HG03442 (cell line): Measurements from ENCODE around the gene OLFM3.

Experiments used
- ATAC-seq: cut with Tn5 transposase; IDR thresholded peaks from one replicate; pipeline ENCODE4 v1.9.1; 2021; ENCODE audit warnings: mild to moderate bottlenecking, moderate library complexity; ENCODE audit not compliant: unreplicated experiment

Gene OLFM3

GRCh38 chr1:101996825-101997465 lies at the start of gene OLFM3:
TSS of gene OLFM3 (minus strand) at chr1:101996926.
- ATAC-seq: no peak

DNA sequence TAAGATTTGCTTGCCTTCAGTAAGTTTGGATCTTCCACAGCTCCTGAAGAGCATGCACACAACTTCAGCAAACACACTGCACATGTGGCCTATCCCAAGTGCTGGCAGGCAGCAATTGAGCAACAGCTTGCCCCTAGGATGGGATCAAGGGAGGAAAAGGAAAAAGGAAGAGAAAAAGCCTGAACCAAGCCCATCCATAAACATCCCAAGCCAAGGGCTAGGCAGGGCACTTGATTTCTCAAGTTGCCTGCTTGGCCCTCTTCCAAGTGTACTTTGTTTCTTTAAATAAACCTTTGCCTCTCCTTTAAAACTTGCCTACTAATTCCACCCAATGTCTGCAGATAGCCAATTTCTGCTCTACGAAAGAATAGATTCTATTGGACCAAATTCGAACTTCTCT lies 49.0 kb upstream of the OLFM3 start:
- ATAC-seq: no peak

DNA sequence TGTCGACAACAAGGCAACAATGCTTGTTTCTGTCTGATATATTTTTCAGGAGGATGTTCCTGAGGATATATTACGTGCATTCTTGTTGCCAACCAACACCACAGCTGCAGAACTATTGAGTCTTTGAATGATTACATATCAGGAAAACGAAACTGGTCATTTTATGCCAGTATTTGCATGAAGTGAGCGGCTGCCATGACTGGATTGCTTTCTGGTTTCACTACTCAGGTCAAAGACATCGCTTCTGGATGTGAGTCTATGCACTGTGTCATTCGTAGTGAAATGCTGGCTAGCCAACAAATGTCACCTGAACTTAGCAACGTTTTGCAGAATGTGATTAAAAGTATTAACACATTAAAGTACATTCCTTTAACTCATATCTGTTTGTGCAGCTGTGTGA lies 35.8 kb upstream of the OLFM3 start:
- peak; percentile 83 for ATAC-seq

DNA sequence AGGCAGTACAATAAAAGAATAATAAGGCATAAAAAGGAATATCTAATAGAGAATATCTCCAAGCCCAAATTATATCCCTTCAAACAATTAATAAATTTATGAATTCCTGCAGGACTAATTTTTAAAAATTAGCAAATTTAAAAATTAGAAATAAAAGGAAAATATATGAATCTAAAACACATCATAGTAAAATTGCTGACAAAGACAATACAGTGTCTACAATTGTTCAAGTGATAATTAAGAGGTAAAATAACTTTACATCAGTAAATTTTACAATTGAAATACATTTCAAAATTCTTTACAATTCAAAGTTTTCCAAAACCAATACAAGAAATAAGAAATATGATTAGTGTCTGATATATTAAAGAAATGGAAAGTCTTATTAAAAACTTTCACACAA lies 22.8 kb upstream of the OLFM3 start:
- ATAC-seq: no peak

GRCh38 chr1:102015728-102016127 lies 19.0 kb upstream of the OLFM3 start:
- ATAC-seq: no peak

DNA sequence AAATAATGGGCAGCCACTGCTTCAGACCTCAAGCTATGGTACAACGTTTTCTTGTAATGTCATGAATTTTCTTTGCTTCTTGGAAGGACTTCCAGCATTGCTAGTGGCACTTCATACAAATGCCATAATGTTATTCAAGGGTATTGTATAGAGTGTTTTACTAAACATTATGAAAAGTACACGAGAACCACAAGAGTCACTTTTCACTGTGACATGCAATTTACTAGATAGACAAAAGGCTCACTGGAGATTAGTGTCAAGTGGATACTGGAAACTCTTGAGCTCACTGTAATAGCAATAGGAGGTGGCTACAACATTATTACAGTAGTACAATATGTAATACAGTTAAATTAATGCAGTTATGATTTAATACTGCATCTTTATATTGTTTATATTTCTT lies 5.3 kb upstream of the OLFM3 start:
- no peak for ATAC-seq

- ATAC-seq: no peak
Observed at GRCh38 chr1:101995984-101996745, 561 bp downstream of the OLFM3 start.

DNA sequence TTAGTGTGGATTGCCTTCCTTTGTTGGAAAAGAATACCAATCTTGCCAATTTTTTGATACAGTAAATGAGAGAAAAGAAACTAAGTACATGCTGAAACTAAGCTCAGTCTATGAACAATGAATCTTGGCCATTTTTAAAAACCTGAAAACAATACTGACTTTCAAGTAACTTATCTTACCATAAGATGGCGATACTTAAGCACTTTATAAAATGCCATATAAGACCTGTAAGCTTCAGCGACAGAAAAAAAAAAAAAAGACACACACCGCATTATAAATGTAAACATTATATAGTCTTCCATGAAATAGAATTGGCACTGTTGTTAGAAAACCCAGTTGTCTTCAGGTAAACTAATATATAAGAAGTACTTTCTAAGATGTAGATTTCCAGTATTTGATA lies 3.0 kb downstream of the OLFM3 start:
- no peak for ATAC-seq

DNA sequence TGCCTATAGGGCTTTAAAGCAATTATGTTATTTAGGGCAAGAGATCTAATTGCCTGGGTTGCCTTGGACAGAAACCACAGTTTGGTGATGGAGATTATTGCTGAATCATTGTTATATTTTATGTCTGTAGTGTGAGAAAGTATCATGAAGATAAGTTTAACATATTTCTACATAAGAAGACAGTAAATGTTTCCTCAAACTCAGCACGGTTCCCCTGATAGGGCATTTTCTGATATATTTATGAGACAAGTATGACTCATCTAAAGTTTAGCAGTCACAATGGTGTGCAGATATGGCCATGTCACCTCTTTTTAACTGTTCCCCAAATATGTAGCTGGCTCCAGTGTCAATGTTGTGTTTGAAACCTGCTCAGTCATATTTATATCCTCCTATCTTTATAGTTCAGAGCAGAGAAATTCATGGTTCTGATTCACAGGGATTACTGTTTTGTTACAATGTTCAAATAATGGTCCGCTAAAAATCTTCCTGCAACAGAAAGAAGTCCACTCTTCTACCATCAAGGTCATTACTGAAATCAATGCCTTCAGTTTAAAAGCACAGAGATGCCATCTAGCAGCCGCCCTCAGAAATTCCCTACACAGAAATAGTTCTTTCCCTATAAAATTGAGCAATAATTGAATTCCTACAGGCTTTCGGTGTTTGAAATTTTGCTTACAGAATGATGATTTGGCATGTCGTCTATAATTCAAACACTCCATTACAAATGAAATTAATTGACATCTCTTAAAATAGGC lies 3.7 kb downstream of the OLFM3 start:
- no peak for ATAC-seq

DNA sequence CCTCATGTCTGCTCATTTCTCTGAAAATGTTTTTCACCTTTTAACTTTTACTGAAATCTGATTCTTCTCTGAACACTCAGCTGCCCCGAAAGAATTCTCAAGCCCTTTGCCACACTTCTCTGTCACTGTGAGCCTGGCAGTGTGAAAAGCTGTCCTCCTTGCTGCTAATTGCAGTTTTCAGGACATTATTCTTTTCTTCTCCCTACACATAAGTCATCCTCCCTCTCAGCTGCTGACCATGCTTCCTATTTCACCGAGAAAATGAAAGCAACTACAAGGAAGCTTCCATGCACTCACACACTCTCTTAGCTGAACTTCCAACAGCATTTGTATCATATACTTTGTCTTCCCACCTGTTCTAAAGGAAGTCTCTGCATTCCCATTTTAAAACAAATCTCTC lies 15.8 kb downstream of the OLFM3 start:
- no peak for ATAC-seq

DNA sequence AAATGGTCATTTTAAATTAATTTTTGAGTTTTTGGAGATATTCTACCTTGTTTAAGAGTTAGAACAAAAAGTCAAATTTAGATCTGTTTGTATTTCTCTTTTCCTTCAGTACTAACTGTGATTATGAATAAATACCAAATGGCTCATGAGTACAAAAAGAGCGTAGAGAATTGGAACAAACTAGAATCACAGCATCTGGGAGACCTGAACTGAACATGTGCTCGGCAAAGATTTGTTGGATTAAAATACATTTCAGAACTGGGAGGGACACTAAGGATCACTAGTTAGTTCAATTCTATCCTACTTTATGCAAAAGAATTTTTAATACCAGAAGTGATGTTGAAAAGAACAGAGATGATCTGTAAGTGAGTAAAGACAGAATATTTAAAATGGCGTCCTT lies 19.5 kb downstream of the OLFM3 start:
- no peak for ATAC-seq

GRCh38 chr1:101976161-101976560 lies 20.6 kb downstream of the OLFM3 start:
- ATAC-seq: no peak

GRCh38 chr1:101975371-101975770 lies 21.4 kb downstream of the OLFM3 start:
- ATAC-seq: no peak

GRCh38 chr1:101974599-101975274 lies 22.0 kb downstream of the OLFM3 start:
- no peak for ATAC-seq

GRCh38 chr1:101971304-101971703 lies 25.4 kb downstream of the OLFM3 start:
- ATAC-seq: no peak

DNA sequence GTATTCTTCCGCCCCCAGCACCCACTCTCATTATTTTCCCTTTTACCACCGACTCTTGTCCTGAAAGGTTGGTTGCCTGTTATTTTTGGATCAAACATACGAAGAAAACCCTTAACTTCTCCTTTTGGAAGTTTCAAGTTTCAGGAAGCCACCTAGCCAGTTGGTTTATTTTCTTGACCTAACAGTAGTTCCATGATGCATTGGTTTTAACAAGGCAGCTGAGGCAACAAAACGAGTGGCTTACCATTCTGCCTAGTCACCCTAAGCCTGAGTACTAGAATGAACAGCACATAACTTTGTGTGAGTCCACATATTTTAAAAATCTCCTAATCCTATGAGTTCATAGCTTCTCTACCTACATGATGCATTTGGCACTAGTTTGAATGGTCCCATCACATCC lies 28.9 kb downstream of the OLFM3 start:
- ATAC-seq: no peak

- ATAC-seq: no peak
Observed at GRCh38 chr1:101965341-101965740, 31.4 kb downstream of the OLFM3 start.

GRCh38 chr1:101964708-101965107 lies 32.0 kb downstream of the OLFM3 start:
- no peak for ATAC-seq

- ATAC-seq: no peak
Observed at GRCh38 chr1:101960142-101960541, 36.6 kb downstream of the OLFM3 start.

GRCh38 chr1:101959456-101959855 lies 37.3 kb downstream of the OLFM3 start:
- ATAC-seq: no peak

DNA sequence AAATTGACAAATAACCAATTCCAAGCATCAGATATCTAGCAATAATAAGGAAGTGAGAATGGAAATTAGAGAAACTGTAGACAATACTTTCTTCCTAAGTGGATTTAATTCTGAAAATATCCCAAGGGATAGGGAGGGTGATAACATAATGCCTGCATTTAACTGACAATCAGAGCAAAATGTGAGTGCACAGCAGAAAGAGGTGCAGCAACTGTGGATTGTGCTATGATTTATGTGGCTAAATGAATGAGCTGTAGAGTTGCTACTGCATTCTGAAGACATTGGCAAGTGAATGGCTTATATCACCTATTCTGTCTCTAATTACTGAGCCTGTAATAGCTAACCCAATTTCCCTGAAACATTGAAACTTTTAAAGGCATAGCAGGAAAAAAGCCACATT lies 39.0 kb downstream of the OLFM3 start:
- ATAC-seq: no peak
